ENCODE measurements around the gene S1PR4. TPM values are rescaled to one million over a fixed set of nuclear protein-coding genes. Genes with fewer than 3 reads are reported as not detected.

Gene S1PR4
- total and polyA plus RNA-seq, 9 of the 15 experiments (the other 6 are each of a cell fraction or from before 2014, with no cell fraction given) = 0.27 TPM; not detected in 8

DNA sequence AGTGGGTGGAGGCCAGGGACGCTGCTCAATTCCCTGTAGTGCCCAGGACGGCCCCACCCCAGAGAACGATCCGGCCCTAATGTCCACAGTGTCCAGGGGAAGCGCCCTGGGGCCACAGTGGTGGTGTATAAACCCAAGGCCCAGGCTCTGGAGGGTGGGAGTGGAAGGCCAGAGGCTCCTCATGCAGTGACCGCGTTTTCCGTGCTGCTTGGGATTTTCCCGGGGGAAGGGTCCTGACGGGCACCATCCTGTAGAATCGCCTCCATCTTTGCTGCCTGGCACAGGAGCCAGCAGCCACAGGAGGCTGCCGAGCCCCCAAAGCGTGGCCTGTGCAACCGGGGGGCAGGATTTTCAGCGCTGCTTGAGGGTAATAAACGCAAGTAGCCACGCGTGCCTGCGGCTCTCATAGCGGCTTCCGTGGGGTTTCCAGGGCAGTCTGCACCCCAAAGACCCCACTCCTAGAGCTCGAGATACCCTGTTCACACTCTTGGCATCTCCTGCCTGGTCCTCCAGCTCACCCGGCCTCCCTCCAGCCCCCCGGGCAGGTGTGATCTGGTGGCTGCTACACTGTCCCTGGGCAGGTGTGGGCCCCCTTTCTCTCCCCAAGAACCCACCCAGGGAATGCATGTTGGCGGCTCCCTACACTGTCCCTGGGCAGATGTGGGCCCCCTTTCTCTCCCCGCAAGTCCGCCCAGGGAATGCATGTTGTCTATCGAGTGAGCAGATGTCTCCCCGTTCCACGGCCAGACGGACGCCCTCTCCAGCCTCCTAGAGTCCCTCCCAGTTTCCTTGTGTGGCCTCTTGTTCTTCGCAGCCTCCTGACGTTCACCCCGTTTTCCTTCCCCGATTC is 9.3 kb downstream of the S1PR4 start:
- ATAC-seq (no peak), DNase-seq (ENCODE audit: extremely low read depth in 1 of 4, low spot score in 3 of 4) (no peak), FAIRE-seq (no peak)
- no peaks in the 10 kb centered on the region for H3K27me3 ChIP-seq (ENCODE audit: control insufficient read depth in 2 of 2, insufficient read depth in 2 of 2, low read length in 2 of 2)
- in situ Hi-C loops (cut with MboI) (no loop called here), intact Hi-C loops (cut with micrococcal nuclease) (no loop called here)
- H3K4me3 ChIP-seq = peak overlapping the region; percentile 99; the same call in 1 of the 2 replicates
- no peaks in the 10 kb centered on the region for H3K9me1 ChIP-seq (ENCODE audit: control insufficient read depth, insufficient read depth, low read length)
- CTCF ChIA-PET (ENCODE audit: low intra/inter-chr PET ratio) = no interaction called here
- no peak overlapping the region; the same call in 1 of the 2 replicates for H3K4me2 ChIP-seq (ENCODE audit: insufficient read depth, low read length)
- H3K79me2 ChIP-seq (ENCODE audit: control insufficient read depth, insufficient read depth, low read length) = peaks cover 70% of the 10 kb centered on the region
- no peaks in the 10 kb centered on the region for H3K9me3 ChIP-seq (replicated peaks; ENCODE audit: control insufficient read depth, insufficient read depth, low read depth, low read length)
- H3K36me3 ChIP-seq (ENCODE audit: control insufficient read depth, insufficient read depth, low read length) = peaks cover 57% of the 10 kb centered on the region; the same call in 2 of the 3 replicates
- H2AFZ ChIP-seq (ENCODE audit: low read depth, low read length) = no peak overlapping the region
- peaks cover 23 to 85% of the 10 kb centered on the region in 2 experiments for H3K4me1 ChIP-seq (replicated peaks in 1 of 2; ENCODE audit: control insufficient read depth in 2 of 2, insufficient read depth in 2 of 2, low read length in 2 of 2)
- no TSS peak for BruUV-seq (replicated peaks)
- WGBS (ENCODE audit: insufficient coverage, low coverage, missing lambda C conversion rate) = 85% methylated on average over 26 of the region's 36 CpGs
- peaks cover 26% of the 10 kb centered on the region; the same call in 1 of the 2 replicates for H4K20me1 ChIP-seq (replicated peaks; ENCODE audit: control insufficient read depth, insufficient read depth, low read length)
- peak overlapping the region in 1 of 2 experiments; percentile 99; a peak in 2 of 4 replicates for H3K9ac ChIP-seq (ENCODE audit: insufficient read depth in 1 of 2, low read depth in 2 of 2, low read length in 2 of 2)
- no peak overlapping the region for H3K27ac ChIP-seq (ENCODE audit: extremely low read depth, low read depth, low read length)
- POLR2A ChIA-PET = no interaction called here
- TF ChIP-seq RBFOX2 (IDR thresholded peaks at IDR 0.05; ENCODE audit: low read depth, low read length) (peak; percentile 53; the same call in 1 of the 2 replicates), POLR2G (IDR thresholded peaks at IDR 0.05; ENCODE audit: low read depth, low read length) (peak; percentile 50; the same call in 1 of the 2 replicates), ZNF121 (CRISPR knock-in tag; conservative IDR thresholded peaks at IDR 0.05) (no peak)
- TF ChIP-seq, protein P1, sequence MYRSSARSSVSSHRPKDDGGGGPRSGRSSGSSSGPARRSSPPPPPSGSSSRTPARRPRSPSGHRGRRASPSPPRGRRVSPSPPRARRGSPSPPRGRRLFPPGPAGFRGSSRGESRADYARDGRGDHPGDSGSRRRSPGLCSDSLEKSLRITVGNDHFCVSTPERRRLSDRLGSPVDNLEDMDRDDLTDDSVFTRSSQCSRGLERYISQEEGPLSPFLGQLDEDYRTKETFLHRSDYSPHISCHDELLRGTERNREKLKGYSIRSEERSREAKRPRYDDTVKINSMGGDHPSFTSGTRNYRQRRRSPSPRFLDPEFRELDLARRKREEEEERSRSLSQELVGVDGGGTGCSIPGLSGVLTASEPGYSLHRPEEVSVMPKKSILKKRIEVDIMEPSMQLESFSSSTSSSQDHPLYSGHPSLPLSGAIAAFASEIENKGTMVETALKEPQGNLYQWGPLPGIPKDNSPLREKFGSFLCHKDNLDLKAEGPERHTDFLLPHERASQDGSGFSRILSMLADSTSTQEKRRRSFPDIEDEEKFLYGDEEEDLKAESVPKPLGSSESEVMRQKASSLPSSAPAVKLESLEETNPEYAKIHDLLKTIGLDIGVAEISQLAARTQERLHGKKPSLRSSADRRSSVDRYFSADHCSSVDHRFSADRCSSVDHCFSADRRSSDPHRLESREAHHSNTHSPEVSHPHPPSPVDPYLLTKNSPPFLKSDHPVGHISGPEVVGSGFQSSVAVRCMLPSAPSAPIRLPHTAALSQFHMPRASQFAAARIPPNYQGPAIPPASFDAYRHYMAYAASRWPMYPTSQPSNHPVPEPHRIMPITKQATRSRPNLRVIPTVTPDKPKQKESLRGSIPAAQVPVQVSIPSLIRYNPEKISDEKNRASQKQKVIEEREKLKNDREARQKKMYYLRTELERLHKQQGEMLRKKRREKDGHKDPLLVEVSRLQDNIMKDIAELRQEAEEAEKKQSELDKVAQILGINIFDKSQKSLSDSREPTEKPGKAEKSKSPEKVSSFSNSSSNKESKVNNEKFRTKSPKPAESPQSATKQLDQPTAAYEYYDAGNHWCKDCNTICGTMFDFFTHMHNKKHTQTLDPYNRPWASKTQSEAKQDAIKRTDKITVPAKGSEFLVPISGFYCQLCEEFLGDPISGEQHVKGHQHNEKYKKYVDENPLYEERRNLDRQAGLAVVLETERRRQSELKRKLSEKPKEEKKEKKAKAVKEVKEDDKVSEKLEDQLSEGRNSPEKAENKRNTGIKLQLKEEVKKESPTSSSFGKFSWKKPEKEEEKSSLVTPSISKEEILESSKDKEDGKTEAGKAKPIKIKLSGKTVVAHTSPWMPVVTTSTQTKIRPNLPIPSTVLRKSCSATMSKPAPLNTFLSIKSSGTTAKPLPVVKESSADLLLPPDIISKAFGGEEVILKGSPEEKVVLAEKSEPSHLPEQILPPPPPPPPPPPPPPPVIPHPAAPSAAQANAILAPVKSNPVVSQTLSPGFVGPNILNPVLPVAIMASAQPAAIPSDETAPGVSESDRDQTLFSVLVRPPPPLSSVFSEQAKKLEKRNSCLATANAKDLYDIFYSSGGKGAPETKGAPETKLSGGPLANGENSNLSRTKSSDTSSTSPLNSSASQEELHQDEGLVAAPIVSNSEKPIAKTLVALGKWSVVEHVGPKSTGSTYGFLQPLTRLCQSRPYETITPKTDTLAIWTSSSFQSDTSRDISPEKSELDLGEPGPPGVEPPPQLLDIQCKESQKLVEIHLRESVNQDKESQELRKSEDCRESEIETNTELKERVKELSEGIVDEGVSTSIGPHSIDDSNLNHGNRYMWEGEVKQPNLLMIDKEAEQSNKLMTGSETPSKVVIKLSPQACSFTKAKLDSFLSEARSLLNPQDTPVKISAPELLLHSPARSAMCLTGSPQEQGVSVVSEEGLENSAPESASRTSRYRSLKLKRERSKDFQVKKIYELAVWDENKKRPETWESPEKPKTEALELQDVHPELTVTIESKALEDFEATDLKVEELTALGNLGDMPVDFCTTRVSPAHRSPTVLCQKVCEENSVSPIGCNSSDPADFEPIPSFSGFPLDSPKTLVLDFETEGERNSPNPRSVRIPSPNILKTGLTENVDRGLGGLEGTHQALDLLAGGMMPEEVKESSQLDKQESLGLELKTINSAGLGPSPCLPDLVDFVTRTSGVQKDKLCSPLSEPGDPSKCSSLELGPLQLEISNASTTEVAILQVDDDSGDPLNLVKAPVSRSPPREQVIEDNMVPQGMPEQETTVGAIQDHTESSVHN (IDR thresholded peaks at IDR 0.05; ENCODE audit: borderline replicate concordance in 1 of 2, low read depth in 1 of 2) = no peak

Data from K562 (cell line).